HG02623 (cell line): Measurements from ENCODE around the gene PTH.

ENCODE experiments used
- ATAC-seq: cut with Tn5 transposase; IDR thresholded peaks from one replicate; pipeline ENCODE4 v1.9.1; 2021; ENCODE audit warnings: moderate library complexity; ENCODE audit not compliant: unreplicated experiment

The PTH gene

GRCh38 chr11:13495929-13496328 lies at the start of gene PTH:
TSS of gene PTH (minus strand) at chr11:13495997. CDS start at chr11:13492855, 3,142 bp downstream.
- no peak for ATAC-seq

GRCh38 chr11:13538044-13538443 lies 42.2 kb upstream of the PTH start:
- no peak for ATAC-seq

GRCh38 chr11:13535819-13536218 lies 40.0 kb upstream of the PTH start:
- no peak for ATAC-seq

GRCh38 chr11:13534358-13534757 lies 38.6 kb upstream of the PTH start:
- ATAC-seq = no peak

- no peak for ATAC-seq
Measured at GRCh38 chr11:13525257-13525656, 29.5 kb upstream of the PTH start.

- no peak for ATAC-seq
Measured at GRCh38 chr11:13503393-13503792, 7.6 kb upstream of the PTH start.

GRCh38 chr11:13502492-13502891 lies 6.7 kb upstream of the PTH start:
- ATAC-seq = no peak

- no peak for ATAC-seq
Measured at GRCh38 chr11:13494051-13494450, 1.7 kb downstream of the PTH start.

- ATAC-seq = peak; percentile 69
Measured at GRCh38 chr11:13487661-13488030, 8.2 kb downstream of the PTH start.

GRCh38 chr11:13486926-13487660 lies 8.7 kb downstream of the PTH start:
- peak; percentile 90 for ATAC-seq

- no peak for ATAC-seq
Measured at GRCh38 chr11:13480198-13480597, 15.6 kb downstream of the PTH start.

GRCh38 chr11:13479688-13480087 lies 16.1 kb downstream of the PTH start:
- ATAC-seq = no peak

- ATAC-seq = no peak
Measured at GRCh38 chr11:13475091-13475490, 20.7 kb downstream of the PTH start.

GRCh38 chr11:13473013-13473722 lies 22.6 kb downstream of the PTH start:
- no peak for ATAC-seq

- no peak for ATAC-seq
Measured at GRCh38 chr11:13468750-13469149, 27.0 kb downstream of the PTH start.

GRCh38 chr11:13465909-13466371 lies 29.9 kb downstream of the PTH start:
- no peak for ATAC-seq

- no peak for ATAC-seq
Measured at GRCh38 chr11:13463779-13464290, 32.0 kb downstream of the PTH start.

GRCh38 chr11:13462901-13463778 lies 32.7 kb downstream of the PTH start, which contains the start of gene BTBD10:
TSS of gene BTBD10 (minus strand) at chr11:13463222. CDS start at chr11:13445124, 18,098 bp downstream.
- peak; percentile 97 for ATAC-seq

- peak; percentile 26 for ATAC-seq
Measured at GRCh38 chr11:13462311-13462900, 33.4 kb downstream of the PTH start.

GRCh38 chr11:13461291-13461690 lies 34.5 kb downstream of the PTH start:
- no peak for ATAC-seq
